Calu3 (cell line): ENCODE measurements around the gene CDH22. TPM values are rescaled to one million over a fixed set of nuclear protein-coding genes. Genes with fewer than 3 reads are reported as not detected.

Experiments
- BruUV-seq: library from RNA; stranded (reverse); fragments of 400-500 nt; replicated peaks from 2 replicates; lab custom pipeline; 2021; lab: Mats Ljungman, UMichigan
- CTCF ChIA-PET: fragments of 300-600 bp; sonication (Branson Sonifier 250); formaldehyde crosslinking; loops from one replicate; lab custom pipeline; 2022; ENCODE audit warnings: antibody characterized with exemption; lab: Charles Lee
- DNase-seq: peaks from one replicate; pipeline ENCODE4 v3.0.0; 2022
- H3K27ac Mint-ChIP-seq: one replicate; pipeline ENCODE4 v1.8.0; 2022; ENCODE audit warnings: mixed read lengths; ENCODE audit not compliant: unreplicated experiment
- H3K27me3 Mint-ChIP-seq: one replicate; pipeline ENCODE4 v1.8.0; 2022; ENCODE audit warnings: mixed read lengths; ENCODE audit not compliant: unreplicated experiment
- H3K36me3 Mint-ChIP-seq: one replicate; pipeline ENCODE4 v1.8.0; 2022; ENCODE audit warnings: mild to moderate bottlenecking, moderate library complexity, mixed read lengths; ENCODE audit not compliant: insufficient read depth, unreplicated experiment
- H3K4me1 Mint-ChIP-seq: one replicate; pipeline ENCODE4 v1.8.0; 2022; ENCODE audit warnings: mild to moderate bottlenecking, low read depth, mixed read lengths; ENCODE audit not compliant: unreplicated experiment
- H3K4me3 Mint-ChIP-seq: one replicate; pipeline ENCODE4 v1.8.0; 2022; ENCODE audit warnings: mild to moderate bottlenecking, low read depth, moderate library complexity, mixed read lengths; ENCODE audit not compliant: unreplicated experiment
- H3K9me3 Mint-ChIP-seq: one replicate; pipeline ENCODE4 v1.8.0; 2022; ENCODE audit warnings: low read depth, mixed read lengths; ENCODE audit not compliant: unreplicated experiment
- intact Hi-C: fragments of 100-400 bp; cut with micrococcal nuclease; formaldehyde crosslinking; loops from one replicate; pipeline ENCODE4 v1.10.0; 2022; ENCODE audit not compliant: unreplicated experiment
- total RNA-seq: library from RNA; stranded (reverse); gene quantifications from 2 replicates; pipeline ENCODE4 v1.2.3, GENCODE V29; 2022
- TF ChIP-seq, protein P1 (sequence below): fragments of 200-600 bp; IDR thresholded peaks from one replicate; pipeline ENCODE4 v1.8.0; 2022; ENCODE audit warnings: antibody characterized with exemption; ENCODE audit not compliant: unreplicated experiment

CDH22 gene
- total RNA-seq, 1 experiment from 2014 or later: not detected

DNA sequence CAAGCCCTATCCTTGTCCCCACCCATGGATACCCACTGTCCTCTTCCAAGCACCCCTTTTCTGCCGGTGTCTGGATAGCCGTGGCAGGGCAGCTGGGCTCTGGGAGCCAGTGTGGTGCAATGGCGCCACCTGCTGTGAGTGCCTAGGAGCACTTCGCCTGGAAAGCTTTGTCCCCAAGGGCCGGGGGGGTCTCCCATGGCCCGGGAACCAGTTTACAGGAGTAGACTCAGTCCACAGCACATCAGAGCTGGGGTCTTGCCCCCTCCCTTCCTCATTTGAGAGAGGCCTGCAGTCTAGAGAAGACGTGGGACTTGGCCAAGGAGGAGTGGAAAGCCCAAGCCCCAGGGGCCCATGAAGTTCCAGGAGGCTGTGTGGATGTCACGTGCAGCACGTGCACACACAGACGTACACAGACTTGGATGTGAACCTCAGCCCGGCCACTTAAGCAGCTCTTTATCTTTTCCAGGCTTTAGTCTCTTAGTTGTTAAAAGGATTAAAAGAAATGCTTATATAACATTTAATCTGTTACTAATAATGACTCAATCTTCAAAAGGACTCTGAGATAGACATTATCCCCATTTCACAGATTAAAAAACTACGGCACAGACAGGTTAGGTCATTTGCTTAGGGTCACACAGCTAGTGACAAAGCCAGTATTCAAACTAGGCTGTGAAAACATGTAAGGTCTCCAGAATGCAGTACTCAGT, 40.9 kb upstream of the CDH22 start:
- BruUV-seq: no TSS peak

DNA sequence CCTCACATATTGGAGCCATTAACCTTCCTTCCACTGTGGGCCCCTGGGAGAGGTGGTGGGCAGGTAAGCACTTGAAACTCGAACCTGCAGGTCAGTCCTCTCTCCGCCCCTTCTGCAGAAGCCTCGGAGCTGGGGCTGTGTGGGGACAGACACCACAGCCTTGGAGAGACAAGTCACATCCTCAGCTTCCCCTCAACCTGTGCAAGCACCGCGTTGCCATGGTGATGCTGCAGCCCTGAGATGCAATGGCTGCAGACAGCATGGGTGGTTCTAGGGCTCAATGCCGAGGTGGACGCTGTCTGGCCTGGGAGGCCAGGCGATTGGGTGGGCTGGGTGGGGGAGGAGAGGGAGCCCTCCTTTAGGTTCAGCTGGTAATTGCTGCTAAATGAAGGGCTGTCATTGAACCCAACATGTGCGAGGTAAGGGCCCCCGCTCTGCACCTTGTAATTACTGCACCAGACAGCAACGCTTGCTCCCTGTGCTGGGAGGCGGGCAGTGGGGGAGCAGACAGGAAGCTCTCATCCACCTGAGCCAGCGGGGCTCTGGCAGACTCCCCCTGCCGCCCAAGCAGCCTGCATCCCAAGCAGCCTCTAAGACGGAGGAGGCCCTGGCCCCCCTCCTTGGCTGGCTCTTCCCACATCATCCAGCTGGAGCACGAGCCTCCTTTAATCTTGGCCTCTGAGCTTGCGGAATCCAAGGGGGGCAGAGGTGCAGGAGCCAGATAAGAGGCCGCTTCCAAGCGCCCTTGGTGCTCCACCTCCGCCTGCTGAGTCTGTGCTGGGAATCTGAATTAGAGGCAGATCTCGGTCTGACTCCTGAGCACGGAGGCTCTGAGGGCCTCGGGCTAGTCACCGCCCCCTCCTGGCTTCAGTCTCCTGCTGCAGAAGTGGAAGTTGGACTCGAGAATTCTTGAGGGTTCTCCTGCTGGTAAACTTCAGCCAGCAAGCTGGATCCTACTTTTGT, 39.8 kb upstream of the CDH22 start:
- CTCF ChIA-PET: interaction anchor here (0.9 to 2.3 kb wide), 7 partner anchors 16 to 361 kb away, joined by 3 to 13 read pairs (median 3); no protein-coding TSS in a partner anchor
- Mint-ChIP-seq H3K4me3 (no peak overlapping the region), H3K27me3 (peaks cover 24% of the 10 kb centered on the region), H3K36me3 (peaks cover 47% of the 10 kb centered on the region), H3K27ac (no peak overlapping the region), H3K4me1 (peaks cover 13% of the 10 kb centered on the region), H3K9me3 (no peaks in the 10 kb centered on the region)
- TF ChIP-seq, protein P1, sequence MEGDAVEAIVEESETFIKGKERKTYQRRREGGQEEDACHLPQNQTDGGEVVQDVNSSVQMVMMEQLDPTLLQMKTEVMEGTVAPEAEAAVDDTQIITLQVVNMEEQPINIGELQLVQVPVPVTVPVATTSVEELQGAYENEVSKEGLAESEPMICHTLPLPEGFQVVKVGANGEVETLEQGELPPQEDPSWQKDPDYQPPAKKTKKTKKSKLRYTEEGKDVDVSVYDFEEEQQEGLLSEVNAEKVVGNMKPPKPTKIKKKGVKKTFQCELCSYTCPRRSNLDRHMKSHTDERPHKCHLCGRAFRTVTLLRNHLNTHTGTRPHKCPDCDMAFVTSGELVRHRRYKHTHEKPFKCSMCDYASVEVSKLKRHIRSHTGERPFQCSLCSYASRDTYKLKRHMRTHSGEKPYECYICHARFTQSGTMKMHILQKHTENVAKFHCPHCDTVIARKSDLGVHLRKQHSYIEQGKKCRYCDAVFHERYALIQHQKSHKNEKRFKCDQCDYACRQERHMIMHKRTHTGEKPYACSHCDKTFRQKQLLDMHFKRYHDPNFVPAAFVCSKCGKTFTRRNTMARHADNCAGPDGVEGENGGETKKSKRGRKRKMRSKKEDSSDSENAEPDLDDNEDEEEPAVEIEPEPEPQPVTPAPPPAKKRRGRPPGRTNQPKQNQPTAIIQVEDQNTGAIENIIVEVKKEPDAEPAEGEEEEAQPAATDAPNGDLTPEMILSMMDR: no peak
- intact Hi-C loops: loop anchor here (2.0 kb wide), 1 partner anchor 215 kb away; no protein-coding TSS in a partner anchor
- DNase-seq: no peak
- BruUV-seq: no TSS peak

More for the DNA sequence above, 40.9 kb upstream of the CDH22 start:
- H3K4me3 Mint-ChIP-seq: no peak overlapping the region
- CTCF ChIA-PET: interaction anchor here (0.6 to 2.3 kb wide), 8 partner anchors 15 to 362 kb away, joined by 3 to 13 read pairs (median 4); no protein-coding TSS in a partner anchor
- peaks cover 13% of the 10 kb centered on the region for H3K4me1 Mint-ChIP-seq
- H3K27ac Mint-ChIP-seq: no peak overlapping the region
- DNase-seq: peak; percentile 74
- TF ChIP-seq, protein P1: peak; percentile 90
- peaks cover 14% of the 10 kb centered on the region for H3K27me3 Mint-ChIP-seq
- intact Hi-C loops: loop anchor here (2.0 kb wide), 1 partner anchor 216 kb away; no protein-coding TSS in a partner anchor
- H3K9me3 Mint-ChIP-seq: no peaks in the 10 kb centered on the region
- H3K36me3 Mint-ChIP-seq: peaks cover 40% of the 10 kb centered on the region

DNA sequence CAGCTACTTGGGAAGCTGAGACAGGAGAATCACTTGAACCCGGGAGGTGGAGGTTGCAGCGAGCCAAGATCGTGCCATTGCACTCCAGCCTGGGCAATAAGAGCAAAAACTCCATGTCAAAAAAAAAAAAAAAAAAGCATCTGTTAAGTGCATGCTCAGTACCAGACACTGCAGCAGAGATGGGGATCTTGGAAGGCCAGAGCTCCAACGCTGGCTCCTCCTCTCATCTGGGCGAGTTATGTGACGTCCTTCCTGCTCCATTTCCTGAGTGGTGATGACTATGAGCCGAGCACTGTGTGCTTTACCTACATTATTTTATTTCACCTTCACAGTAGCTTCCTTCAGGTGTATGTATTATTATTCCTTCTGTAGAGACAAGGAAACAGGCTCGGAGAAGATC, 38.5 kb upstream of the CDH22 start:
- TF ChIP-seq, protein P1: no peak
- CTCF ChIA-PET: interaction anchor here (0.7 kb wide), 2 partner anchors 76 to 173 kb away, joined by 4 to 7 read pairs; no protein-coding TSS in a partner anchor
- peaks cover 13% of the 10 kb centered on the region for H3K4me1 Mint-ChIP-seq
- peaks cover 38% of the 10 kb centered on the region for H3K27me3 Mint-ChIP-seq
- H3K4me3 Mint-ChIP-seq: no peak overlapping the region
- peaks cover 47% of the 10 kb centered on the region for H3K36me3 Mint-ChIP-seq
- DNase-seq: no peak
- no peak overlapping the region for H3K27ac Mint-ChIP-seq
- TSS peak; percentile 8 for BruUV-seq
- intact Hi-C loops: no loop called here
- no peaks in the 10 kb centered on the region for H3K9me3 Mint-ChIP-seq

DNA sequence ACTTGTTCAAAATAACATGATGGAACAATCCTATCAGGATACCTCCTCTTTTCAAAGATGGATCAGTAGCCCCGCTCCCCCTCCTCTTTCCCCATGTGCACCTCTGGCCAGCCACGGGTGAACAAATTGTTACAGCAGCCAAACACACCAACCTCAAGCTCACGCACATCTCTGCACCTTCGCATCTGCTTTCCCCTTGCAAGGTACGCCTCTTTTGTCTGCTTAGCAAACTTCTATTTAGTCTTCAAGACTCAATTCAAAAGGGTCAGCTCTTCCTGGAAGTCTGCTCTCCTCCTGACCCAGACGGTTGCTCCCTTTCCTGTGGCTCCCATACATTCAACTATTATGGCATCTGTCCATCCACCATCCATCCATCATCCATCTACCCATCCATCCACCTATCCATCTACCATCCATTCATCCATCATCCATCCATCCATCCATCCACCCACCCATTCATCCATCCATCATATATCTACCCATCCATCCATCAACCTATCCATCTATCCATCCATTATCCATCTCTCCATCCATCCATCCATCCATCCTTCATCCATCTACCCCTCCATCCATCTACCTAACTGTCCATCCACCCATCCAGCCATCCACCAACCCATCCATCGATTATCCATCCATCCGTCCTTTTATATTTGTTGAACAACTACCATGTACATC, 36.3 kb upstream of the CDH22 start:
- CTCF ChIA-PET: interaction anchor here (0.9 kb wide), 1 partner anchor 18 kb away, joined by 3 read pairs; no protein-coding TSS in a partner anchor

More for the DNA sequence above, 36.3 kb upstream of the CDH22 start:
- H3K27ac Mint-ChIP-seq: peak overlapping the region; percentile 31
- intact Hi-C loops: no loop called here
- TF ChIP-seq, protein P1: no peak
- H3K36me3 Mint-ChIP-seq: peaks cover 37% of the 10 kb centered on the region
- no peak overlapping the region for H3K4me3 Mint-ChIP-seq
- no peaks in the 10 kb centered on the region for H3K4me1 Mint-ChIP-seq
- no peak for DNase-seq
- H3K27me3 Mint-ChIP-seq: peaks cover 57% of the 10 kb centered on the region
- no TSS peak for BruUV-seq
- H3K9me3 Mint-ChIP-seq: no peaks in the 10 kb centered on the region
